ENCODE results near the gene TET1.

DNA sequence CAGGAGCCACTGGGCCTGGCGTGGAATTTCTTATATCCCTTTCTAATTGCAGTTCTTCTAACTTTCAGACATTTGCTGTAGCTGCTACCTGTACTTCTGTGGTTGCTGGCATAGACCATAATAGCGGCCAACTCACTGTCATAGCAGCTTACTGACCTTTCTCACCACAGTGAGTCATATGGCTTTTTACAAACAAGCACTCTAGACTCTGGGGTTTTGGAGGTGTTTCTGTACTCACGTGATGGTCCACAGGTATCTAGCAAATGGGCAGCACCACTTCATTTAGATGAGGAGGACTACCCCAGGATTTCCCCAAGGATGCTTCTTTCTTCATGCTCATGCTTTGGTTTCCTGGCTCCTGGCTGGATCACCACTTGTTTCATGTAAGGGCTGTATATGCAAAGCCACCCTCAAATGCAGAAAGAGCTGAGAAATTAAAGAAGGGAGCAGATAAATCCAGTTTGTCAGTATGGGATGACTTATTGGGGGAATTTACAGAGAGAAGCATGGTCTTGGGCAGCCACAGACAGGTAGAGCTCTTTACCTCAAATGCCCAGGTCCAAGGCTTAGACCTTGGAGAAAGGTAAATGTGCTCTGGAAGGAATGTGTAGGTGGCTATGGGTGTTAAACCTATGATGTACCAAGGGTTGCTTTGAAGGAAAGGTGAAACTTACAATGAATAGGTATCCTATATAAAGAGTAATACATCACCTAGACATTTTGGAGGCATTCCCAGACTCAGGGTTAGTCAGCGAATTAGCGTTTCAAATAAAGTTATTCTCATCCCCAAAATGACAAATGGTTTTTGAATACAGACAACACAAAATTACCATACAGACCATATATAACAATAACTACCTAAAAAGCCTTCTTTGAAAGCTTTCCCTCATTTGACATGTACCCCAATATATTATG, 16.9 kb upstream of the TET1 start:
- TF ChIP-seq, protein P1, sequence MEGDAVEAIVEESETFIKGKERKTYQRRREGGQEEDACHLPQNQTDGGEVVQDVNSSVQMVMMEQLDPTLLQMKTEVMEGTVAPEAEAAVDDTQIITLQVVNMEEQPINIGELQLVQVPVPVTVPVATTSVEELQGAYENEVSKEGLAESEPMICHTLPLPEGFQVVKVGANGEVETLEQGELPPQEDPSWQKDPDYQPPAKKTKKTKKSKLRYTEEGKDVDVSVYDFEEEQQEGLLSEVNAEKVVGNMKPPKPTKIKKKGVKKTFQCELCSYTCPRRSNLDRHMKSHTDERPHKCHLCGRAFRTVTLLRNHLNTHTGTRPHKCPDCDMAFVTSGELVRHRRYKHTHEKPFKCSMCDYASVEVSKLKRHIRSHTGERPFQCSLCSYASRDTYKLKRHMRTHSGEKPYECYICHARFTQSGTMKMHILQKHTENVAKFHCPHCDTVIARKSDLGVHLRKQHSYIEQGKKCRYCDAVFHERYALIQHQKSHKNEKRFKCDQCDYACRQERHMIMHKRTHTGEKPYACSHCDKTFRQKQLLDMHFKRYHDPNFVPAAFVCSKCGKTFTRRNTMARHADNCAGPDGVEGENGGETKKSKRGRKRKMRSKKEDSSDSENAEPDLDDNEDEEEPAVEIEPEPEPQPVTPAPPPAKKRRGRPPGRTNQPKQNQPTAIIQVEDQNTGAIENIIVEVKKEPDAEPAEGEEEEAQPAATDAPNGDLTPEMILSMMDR (IDR thresholded peaks at IDR 0.05), result no peak
- no peak for TF ChIP-seq EZH2 (IDR thresholded peaks at IDR 0.05)
